GF-D8 (cell line): Measurements from ENCODE around the gene PGD.

Experiments
- DNase-seq: peaks from one replicate; lab custom pipeline; 2025; lab: John Stamatoyannopoulos, UW

PGD gene

GRCh38 chr1:10398734-10399443 lies at the start of gene PGD:
PGD (plus strand) TSS chr1:10399064; CDS start chr1:10399118, 54 bp downstream.
- peak; percentile 97 for DNase-seq

GRCh38 chr1:10353282-10353681 lies 45.6 kb upstream of the PGD start:
- no peak for DNase-seq

GRCh38 chr1:10353693-10354092 lies 45.2 kb upstream of the PGD start:
- no peak for DNase-seq

DNA sequence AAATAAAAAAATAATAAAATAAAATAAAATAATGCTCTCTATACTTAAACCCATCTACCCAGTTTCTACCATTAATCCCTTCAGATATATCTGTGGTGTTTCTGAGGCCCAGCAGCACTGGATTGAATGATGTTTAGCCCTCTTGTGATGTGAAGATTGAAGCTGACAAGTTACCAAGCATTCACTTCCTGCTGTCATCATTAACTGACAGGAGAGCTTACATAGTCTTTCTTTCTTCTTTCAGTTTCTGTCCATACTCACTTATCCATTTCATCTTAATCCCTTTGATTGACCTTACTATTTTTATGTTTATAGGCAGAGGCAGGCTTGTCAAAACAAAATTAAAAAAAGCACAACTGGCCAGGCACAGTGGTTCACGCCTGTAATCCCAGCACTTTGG lies 38.8 kb upstream of the PGD start:
- no peak for DNase-seq

DNA sequence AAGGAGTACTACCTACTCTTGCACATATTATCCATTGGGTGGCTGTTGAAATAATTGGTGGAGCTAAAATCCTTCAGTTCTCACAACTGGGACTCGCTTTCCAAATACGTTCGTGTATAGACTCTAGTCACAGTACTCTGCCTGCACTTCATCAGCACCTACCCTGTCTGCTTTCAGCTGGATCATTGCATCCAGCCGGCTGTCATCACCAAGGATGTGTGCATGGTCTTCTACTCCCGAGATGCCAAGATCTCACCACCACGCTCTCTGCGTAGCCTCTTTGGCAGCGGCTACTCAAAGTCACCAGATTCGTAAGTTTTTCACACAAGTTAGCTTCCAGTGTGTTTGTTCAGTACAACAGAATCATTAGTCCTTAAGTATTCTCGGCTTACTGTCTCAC lies 37.3 kb upstream of the PGD start:
- no peak for DNase-seq

DNA sequence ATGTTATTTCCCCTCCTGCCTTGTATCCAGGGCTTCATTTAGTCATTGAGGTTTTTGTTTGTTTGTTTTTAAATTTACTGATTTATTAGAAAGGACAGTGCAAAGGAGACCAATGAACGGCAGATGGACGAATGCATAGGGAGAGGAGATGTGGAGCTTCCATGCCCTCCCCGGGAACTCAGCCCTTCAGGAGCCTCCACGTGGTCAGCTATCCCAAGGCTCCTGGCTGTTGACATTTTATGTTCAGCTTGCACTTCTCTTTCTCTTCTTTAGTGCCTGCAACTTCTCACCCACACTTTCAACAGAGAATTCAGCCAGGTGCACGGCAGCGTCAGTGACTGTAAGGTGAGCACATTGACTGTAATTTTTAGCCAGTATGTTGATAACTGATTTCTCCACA lies 30.7 kb upstream of the PGD start:
- DNase-seq: no peak

DNA sequence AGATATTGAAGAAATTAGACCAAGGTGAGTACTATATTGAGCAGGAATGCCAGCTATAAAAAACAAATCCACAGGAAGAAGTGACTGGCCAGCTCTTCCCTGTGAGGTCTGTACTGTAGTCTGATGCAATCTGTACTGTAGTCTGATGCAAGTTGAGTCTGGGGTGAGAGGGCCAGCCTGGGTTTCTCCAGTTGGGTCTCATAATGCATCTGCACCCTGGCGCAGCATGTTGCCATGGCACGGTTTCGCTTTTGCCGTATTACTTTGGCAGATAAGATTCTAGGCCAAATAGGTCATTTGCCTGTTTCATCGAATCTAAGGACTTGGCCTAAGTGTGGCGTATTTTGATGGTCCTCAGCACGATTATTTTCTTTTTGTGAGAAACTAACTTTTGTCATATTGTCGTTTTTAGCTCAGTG lies 24.4 kb upstream of the PGD start:
- DNase-seq: no peak

GRCh38 chr1:10377365-10378029 lies 21.4 kb upstream of the PGD start:
- peak; percentile 68 for DNase-seq

DNA sequence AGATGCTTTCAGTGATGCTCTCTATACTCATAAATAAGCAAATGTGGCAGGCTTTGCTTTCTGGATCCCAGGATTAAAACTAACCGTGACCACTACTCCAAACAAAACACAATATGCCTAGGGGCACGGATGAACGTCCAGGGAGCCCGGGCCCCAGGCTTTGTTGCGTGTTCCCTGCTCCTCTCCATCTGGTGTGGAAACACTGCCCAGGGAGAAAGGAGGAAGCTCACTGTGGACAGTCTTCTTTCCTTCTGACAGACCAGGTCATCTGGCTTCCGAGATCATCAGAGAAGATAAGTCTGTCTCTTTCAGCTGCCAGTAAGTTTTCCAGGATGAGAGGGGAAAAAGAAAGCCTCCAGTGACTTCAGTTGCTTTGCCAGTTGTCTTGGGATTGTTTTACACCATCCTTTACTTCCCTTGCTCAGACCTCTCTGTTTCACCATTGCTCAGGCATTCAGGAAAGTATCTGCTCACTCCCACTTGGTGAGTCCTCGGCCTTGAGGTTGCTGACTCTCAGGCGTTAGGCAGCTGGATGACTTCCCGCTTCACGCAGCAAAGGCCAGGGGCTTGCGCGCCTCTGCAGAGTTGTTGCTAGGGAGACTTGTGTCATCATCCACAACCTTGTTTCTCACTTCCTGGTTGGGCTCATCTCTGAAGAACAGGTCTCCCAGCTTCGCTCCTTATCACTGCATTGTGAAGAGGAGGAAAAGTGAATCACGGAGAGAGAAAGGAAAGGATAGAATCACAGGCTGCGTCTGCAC lies 20.6 kb upstream of the PGD start:
- DNase-seq: peak; percentile 91

- DNase-seq: no peak
These were observed 19.7 kb upstream of the PGD start for GRCh38 chr1:10379101-10379620.

GRCh38 chr1:10379676-10380075 lies 19.2 kb upstream of the PGD start:
- no peak for DNase-seq

GRCh38 chr1:10380594-10381275 lies 18.1 kb upstream of the PGD start:
- no peak for DNase-seq

GRCh38 chr1:10383630-10384029 lies 15.2 kb upstream of the PGD start:
- no peak for DNase-seq

- no peak for DNase-seq
These were observed 14.6 kb upstream of the PGD start for GRCh38 chr1:10384219-10384618.

DNA sequence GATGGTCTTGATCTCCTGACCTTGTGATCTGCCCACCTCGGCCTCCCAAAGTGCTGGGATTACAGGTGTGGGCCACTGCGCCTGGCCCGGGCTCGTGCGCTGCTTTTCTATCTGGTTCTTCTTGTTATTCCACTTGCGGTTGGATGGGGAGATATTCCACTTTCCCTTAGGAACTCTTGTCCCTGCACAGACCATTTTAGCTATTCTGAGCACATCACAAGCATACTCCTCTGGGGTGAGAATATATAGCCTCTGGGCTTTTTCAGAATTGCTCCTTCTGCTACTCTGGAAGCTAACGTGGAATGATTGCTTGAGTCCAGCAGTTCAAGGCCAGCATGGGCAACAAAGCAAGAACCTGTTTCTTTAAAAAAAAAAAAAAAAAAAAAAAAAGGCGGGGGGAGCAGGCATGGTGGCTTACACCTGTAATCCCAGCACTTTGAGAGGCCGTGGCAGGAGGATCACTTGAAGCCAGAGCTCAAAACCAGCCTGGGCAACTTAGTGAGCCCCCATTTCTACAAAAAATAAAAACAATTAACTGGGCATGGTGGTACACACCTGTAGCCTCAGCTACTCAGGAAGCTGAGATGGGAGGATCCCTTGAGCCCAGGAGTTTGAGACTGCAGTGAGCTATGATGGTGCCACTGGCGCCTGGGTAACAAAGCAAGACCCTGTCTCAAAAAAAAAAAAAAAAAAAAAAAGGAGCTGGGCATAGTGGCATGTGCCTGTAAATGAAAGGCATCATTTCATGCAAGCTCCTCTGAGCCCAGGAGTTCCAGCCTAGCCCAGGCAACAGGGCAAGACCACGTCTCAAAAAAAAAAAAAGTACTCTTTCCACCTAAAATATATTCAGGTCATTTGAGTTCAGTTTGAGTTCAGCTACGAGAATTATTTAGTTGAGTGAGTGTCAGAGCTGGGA lies 11.8 kb upstream of the PGD start:
- DNase-seq: no peak

- DNase-seq: peak; percentile 92
These were observed 11.0 kb upstream of the PGD start for GRCh38 chr1:10387677-10388386.

DNA sequence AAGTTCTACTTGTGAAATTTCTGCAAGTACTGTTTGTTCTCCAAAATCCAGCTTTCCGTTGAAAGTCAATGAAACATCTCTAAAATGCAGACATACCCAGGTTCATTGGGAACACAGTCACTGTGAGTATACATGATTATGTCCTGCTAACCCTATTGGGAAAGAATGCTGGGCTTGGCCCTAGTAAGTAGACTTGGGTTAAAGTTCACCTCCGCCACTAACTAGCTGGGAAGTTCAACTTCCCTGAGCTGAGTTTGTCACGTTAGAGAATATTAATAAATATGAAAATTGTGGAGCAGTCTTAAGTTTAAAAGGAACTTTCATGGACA lies 10.5 kb upstream of the PGD start:
- DNase-seq: no peak

- DNase-seq: peak; percentile 74
These were observed 9.4 kb upstream of the PGD start for GRCh38 chr1:10389271-10389973.

- DNase-seq: no peak
These were observed 2.0 kb upstream of the PGD start for GRCh38 chr1:10396870-10397269.

GRCh38 chr1:10398278-10398733 lies 558 bp upstream of the PGD start:
- no peak for DNase-seq
